Tibial nerve (tissue), 4 donors: ENCODE measurements around the gene PRLR. TPM values are rescaled to one million over a fixed set of nuclear protein-coding genes. Genes with fewer than 3 reads are reported as not detected.

Experiments
- DNase-seq, 2 donors: peaks; one replicate each; pipeline ENCODE4 v3.0.0-alpha.2; 2019; ENCODE audit warnings: low spot score in 2 of 2
- H3K27ac ChIP-seq, 4 donors: fragments of 200-600 bp; sonication (generic) in 3 of 4; one replicate each; pipeline ENCODE4 v1.5.1; 2017 to 2019; ENCODE audit warnings: mild to moderate bottlenecking in 1 of 4
- H3K27me3 ChIP-seq, 2 donors: fragments of 200-600 bp; sonication (generic) in 1 of 2; one replicate each; pipeline versions ENCODE4 v1.5.1 to v1.6.0; 2017 to 2019
- H3K36me3 ChIP-seq, 3 donors: fragments of 200-600 bp; sonication (generic); one replicate each; pipeline ENCODE4 v1.5.1; 2018 to 2019
- H3K4me1 ChIP-seq, 4 donors: fragments of 200-600 bp; sonication (generic) in 3 of 4; one replicate each; pipeline ENCODE4 v1.5.1; 2017 to 2019
- H3K4me3 ChIP-seq, 4 donors: fragments of 200-600 bp; sonication (generic) in 3 of 4; one replicate each; pipeline ENCODE4 v1.5.1; 2017 to 2019; ENCODE audit warnings: mild to moderate bottlenecking in 1 of 4, moderate library complexity in 1 of 4
- H3K9me3 ChIP-seq, 4 donors: fragments of 200-600 bp; sonication (generic) in 3 of 4; one replicate each; pipeline ENCODE4 v1.5.1; 2017 to 2019
- CTCF ChIP-seq, 5 experiments: fragments of 200-600 bp in 3 of 5; fragments of 450-650 bp in 2 of 5; sonication (generic) in 3 of 5; IDR thresholded peaks; one replicate each; pipeline ENCODE4 v1.5.1; 2016 to 2019; ENCODE audit warnings: antibody characterized with exemption in 5 of 5, mild to moderate bottlenecking in 3 of 5, moderate library complexity in 2 of 5
- EP300 ChIP-seq, 2 donors: sonication (generic); formaldehyde crosslinking; IDR thresholded peaks; one replicate each; pipeline ENCODE4 v1.6.1; 2017; ENCODE audit warnings: antibody characterized with exemption in 2 of 2, mild to moderate bottlenecking in 1 of 2
- POLR2A ChIP-seq, 2 donors: fragments of 450-650 bp; IDR thresholded peaks; one replicate each; pipeline ENCODE4 v1.6.1; 2017; ENCODE audit warnings: antibody characterized with exemption in 2 of 2, mild to moderate bottlenecking in 2 of 2, moderate library complexity in 2 of 2
- WGBS, 2 donors: methylation state at CpG; one replicate each; pipeline ENCODE4 v1.1.5; 2018; 5-methylcytosine and 5-hydroxymethylcytosine counted together
- total RNA-seq, 4 donors: library from RNA; depleted of rRNA; stranded (reverse); fragments of >200 nt; gene quantifications; one replicate each; pipeline ENCODE4 v1.1.0, GENCODE V29; 2016

PRLR gene
- total RNA-seq, 4 donors from 2014 or later = 0.84 to 5.3 (median 4.0) TPM

GRCh38 chr5:35063414-35063813 lies 166.9 kb downstream of the PRLR start:
- no peak overlapping the region for H3K27ac ChIP-seq

GRCh38 chr5:35061211-35061770 lies 169.0 kb downstream of the PRLR start:
- Histone ChIP-seq H3K36me3 (no peaks in the 10 kb centered on the region), H3K27ac (no peak overlapping the region), H3K27me3 (no peaks in the 10 kb centered on the region), H3K4me3 (no peak overlapping the region), H3K4me1 (peaks cover 0 to 16% (median 0%) of the 10 kb centered on the region in 4 donors), H3K9me3 (no peaks in the 10 kb centered on the region)
- 78 to 81% methylated on average over 2 of the region's 2 CpGs for WGBS, 2 donors
- peak in 1 of 2 donors; percentile 36 for DNase-seq
- no peak for TF ChIP-seq CTCF (IDR thresholded peaks at IDR 0.05)
- no peak for TF ChIP-seq POLR2A (IDR thresholded peaks at IDR 0.05)
- TF ChIP-seq EP300 (IDR thresholded peaks at IDR 0.05) = peak in 1 of 2 donors; percentile 43

More at GRCh38 chr5:35063414-35063813, 166.9 kb downstream of the PRLR start:
- Histone ChIP-seq H3K4me1 (peaks cover 0 to 16% (median 0%) of the 10 kb centered on the region in 4 donors), H3K9me3 (no peaks in the 10 kb centered on the region), H3K36me3 (no peaks in the 10 kb centered on the region), H3K4me3 (no peak overlapping the region), H3K27me3 (no peaks in the 10 kb centered on the region)
- WGBS, 2 donors = 71 to 80% methylated on average over 4 of the region's 4 CpGs
- TF ChIP-seq POLR2A (IDR thresholded peaks at IDR 0.05) (no peak), EP300 (IDR thresholded peaks at IDR 0.05) (peak in 1 of 2 donors; percentile 41)
- no peak for DNase-seq

GRCh38 chr5:35060236-35060635 lies 170.1 kb downstream of the PRLR start:
- H3K27ac ChIP-seq = no peak overlapping the region
- no peak for DNase-seq
- no peaks in the 10 kb centered on the region for H3K9me3 ChIP-seq
- WGBS, 2 donors = 66 to 85% methylated on average over 2 of the region's 2 CpGs
- H3K4me1 ChIP-seq = peaks cover 0 to 16% (median 0%) of the 10 kb centered on the region in 4 donors
- H3K27me3 ChIP-seq = no peaks in the 10 kb centered on the region
- H3K36me3 ChIP-seq = no peaks in the 10 kb centered on the region
- TF ChIP-seq CTCF (IDR thresholded peaks at IDR 0.05) (no peak), POLR2A (IDR thresholded peaks at IDR 0.05) (no peak), EP300 (IDR thresholded peaks at IDR 0.05) (no peak)
- no peak overlapping the region for H3K4me3 ChIP-seq

- H3K4me3 ChIP-seq = no peak overlapping the region
- no peak for DNase-seq
- no peak for TF ChIP-seq POLR2A (IDR thresholded peaks at IDR 0.05)
- TF ChIP-seq CTCF (IDR thresholded peaks at IDR 0.05) = no peak
- TF ChIP-seq EP300 (IDR thresholded peaks at IDR 0.05) = no peak
- H3K27ac ChIP-seq = no peak overlapping the region
- no peaks in the 10 kb centered on the region for H3K36me3 ChIP-seq
- H3K9me3 ChIP-seq = no peaks in the 10 kb centered on the region
- no peaks in the 10 kb centered on the region for H3K27me3 ChIP-seq
- H3K4me1 ChIP-seq = peaks cover 0 to 16% (median 0%) of the 10 kb centered on the region in 4 donors
Observed at GRCh38 chr5:35059251-35059650, 171.0 kb downstream of the PRLR start.

- DNase-seq = no peak
- Histone ChIP-seq H3K36me3 (no peaks in the 10 kb centered on the region), H3K4me3 (no peak overlapping the region), H3K27me3 (no peaks in the 10 kb centered on the region), H3K9me3 (no peaks in the 10 kb centered on the region), H3K27ac (no peak overlapping the region), H3K4me1 (peaks cover 0 to 9% (median 0%) of the 10 kb centered on the region in 4 donors)
- TF ChIP-seq POLR2A (IDR thresholded peaks at IDR 0.05) (no peak), CTCF (IDR thresholded peaks at IDR 0.05) (no peak), EP300 (IDR thresholded peaks at IDR 0.05) (no peak)
- 40 to 57% methylated on average over 3 of the region's 3 CpGs for WGBS, 2 donors
Observed at GRCh38 chr5:35058374-35058788, 171.9 kb downstream of the PRLR start.
